HG02678 (cell line): ENCODE measurements around the gene RALGPS2.
"Not testable (repeated sequence)": the region's sequence is repeated elsewhere in the genome, so short reads cannot be mapped to it uniquely, and the experiment has no call there.

Experiments
- ATAC-seq: cut with Tn5 transposase; IDR thresholded peaks from one replicate; pipeline ENCODE4 v1.9.1; 2021; ENCODE audit warnings: mild to moderate bottlenecking, moderate library complexity; ENCODE audit not compliant: unreplicated experiment

The RALGPS2 gene

GRCh38 chr1:178940068-178940765 lies 215.2 kb downstream of the RALGPS2 start:
- ATAC-seq = no peak

GRCh38 chr1:178941261-178941689 lies 216.2 kb downstream of the RALGPS2 start:
- no peak for ATAC-seq

DNA sequence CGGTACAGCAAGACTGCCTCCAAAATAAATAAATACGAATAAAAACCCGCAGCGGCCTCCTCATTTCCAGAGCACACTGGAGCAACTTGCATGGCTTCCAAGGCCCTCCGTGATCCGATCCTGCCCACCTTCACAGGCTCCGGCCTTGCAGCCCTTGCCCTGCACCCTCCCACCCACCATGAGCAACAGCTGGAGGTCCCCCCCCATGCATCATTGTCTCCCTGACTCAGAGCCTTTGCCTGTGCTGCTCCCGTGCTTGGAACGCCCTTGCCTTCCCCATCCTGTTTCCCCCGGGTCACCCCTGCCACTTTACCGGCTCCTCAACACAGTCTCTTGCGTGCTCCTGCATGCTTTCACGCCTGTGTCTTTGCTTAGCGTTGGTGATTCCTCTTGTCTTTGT lies 216.8 kb downstream of the RALGPS2 start:
- ATAC-seq = no peak

- ATAC-seq = no peak
Observed at GRCh38 chr1:178942285-178943198, 217.5 kb downstream of the RALGPS2 start.

DNA sequence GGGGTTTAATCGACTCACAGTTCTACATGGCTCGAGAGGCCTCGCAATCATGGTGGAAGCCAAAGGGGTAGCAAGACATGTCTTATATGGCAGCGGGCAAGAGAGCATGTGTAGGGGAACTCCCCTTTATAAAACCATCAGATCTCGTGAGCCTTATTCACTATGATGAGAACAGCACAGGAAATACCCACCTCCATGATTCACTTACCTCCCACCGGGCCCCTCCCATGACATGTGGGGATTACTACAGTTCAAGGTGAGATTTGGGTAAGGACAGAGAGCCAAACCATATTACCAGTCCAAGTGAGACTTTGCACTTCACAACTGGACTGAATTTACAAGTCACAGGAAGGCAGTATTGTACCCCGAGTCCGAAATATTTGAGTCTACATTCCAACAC lies 219.7 kb downstream of the RALGPS2 start:
- no peak for ATAC-seq

GRCh38 chr1:178945763-178946266 lies 220.8 kb downstream of the RALGPS2 start:
- ATAC-seq = no peak

DNA sequence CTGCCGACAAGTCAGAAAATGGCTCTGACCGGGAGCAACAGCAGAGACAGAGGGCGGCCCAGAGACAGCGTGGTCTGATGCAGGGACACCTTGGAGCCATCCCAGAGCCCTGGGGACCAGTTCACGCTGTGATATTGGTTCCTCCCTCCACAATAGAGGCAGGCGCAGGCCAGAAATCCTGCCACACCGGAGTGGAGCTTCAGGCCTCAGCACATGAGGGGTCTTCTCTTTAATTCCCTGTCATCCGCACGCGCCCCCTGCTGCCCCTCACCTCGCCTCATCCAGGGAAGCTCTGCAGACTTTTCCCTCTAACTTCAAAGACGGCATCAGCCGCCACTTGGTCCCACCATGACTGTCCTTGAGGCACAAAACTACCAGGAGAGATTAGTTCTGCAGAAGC lies 221.4 kb downstream of the RALGPS2 start:
- ATAC-seq = no peak

GRCh38 chr1:178946855-178947676 lies 222.0 kb downstream of the RALGPS2 start:
- no peak for ATAC-seq

- ATAC-seq = no peak
Observed at GRCh38 chr1:178947677-178947981, 222.6 kb downstream of the RALGPS2 start.

DNA sequence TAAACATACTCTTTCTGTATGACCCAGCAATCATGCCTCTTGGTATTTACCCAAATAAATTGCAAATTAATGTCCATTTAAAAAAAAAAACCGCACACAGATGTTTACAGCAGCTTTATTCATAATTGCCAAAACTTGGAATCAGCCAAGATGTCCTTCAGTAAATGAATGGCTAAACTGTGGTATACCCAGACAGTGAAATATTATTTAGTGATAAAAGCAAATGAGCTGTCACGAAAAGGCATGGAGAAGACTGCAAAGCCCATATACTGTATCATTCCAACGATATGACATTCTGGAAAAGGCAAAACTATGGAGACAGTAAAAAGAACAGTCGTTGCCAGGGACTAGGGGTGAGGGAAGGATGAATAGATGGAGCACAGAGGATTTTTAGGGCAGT lies 223.6 kb downstream of the RALGPS2 start:
- no peak for ATAC-seq

GRCh38 chr1:178949866-178950265 lies 224.8 kb downstream of the RALGPS2 start:
- not testable (repeated sequence) for ATAC-seq

DNA sequence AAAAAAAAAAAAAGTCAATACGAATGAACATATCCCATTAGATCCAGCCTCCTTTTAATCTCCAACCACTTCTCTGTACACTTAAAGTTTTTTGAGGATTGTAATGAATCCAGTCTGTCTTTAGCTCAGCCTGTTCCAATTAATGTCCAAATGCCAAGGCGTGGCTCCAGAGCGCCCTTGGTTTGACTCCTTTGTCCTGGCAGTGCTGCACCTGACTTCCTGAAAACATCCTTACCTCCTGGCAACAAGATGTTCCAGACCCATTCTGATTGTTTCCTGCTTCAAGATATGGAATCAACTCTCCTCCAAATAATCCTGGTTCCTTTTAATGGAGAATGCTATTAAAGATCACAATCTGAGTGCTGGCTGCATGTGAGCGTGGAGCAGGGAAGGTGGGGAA lies 226.6 kb downstream of the RALGPS2 start:
- no peak for ATAC-seq

DNA sequence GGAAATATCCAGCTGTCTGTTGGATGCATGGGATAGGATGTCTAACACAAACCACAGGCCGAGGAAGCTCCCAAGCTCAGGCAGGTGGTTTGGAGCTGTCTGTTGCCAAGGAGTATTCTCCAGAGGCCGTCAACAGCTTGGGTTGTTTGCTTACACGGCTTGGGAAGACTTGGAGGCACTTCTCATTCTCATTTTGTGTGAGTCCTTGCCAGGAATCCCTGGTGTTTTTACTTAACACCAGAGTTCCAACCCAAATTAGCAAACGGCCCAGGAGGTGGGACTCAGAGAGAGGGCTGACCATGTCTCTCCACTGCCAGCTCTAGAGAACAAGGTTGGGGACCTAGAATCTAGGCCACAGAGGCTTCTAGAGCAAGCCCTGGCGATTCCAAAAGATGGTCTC lies 228.0 kb downstream of the RALGPS2 start:
- ATAC-seq = no peak

DNA sequence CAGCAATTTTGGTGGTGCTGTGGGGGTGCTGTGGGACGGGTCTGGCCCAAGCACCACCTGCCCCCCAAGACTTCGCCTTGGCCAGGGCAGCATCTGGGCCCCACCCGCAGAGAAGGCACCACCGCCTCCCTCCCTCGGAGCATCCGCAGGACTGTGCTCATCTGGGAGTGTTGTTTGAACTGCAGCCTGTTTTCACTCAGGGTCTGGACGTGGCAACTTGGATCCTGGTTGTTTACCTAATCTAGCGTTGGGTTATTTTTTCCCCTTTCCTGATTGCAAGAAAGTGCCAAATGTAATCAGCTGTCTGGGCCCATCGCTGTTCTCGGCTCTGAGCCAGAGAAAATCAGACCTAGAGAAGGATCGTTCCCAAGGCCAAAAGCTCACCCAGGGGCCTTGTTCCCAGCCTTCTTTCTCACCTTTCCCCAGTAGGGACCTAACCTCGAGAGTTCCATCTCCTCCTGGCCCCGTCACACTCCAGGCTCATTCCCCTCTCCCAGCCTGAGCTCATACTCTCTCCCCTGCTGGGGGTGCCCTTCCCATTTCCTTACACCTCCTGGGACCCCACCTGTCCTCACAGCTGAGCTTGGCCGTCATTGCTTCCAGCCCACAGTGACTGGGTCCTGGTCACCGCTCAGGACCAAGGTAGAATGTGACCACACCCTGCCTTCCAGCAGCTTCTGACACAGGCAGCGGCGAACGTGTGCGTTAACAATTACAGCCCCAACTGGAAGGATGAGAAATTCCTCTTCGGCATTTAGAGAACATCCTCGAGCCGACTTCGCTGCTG lies 228.7 kb downstream of the RALGPS2 start:
- no peak for ATAC-seq

GRCh38 chr1:178954325-178954690 lies 229.3 kb downstream of the RALGPS2 start:
- no peak for ATAC-seq

- no peak for ATAC-seq
Observed at GRCh38 chr1:178954937-178955336, 229.9 kb downstream of the RALGPS2 start.

DNA sequence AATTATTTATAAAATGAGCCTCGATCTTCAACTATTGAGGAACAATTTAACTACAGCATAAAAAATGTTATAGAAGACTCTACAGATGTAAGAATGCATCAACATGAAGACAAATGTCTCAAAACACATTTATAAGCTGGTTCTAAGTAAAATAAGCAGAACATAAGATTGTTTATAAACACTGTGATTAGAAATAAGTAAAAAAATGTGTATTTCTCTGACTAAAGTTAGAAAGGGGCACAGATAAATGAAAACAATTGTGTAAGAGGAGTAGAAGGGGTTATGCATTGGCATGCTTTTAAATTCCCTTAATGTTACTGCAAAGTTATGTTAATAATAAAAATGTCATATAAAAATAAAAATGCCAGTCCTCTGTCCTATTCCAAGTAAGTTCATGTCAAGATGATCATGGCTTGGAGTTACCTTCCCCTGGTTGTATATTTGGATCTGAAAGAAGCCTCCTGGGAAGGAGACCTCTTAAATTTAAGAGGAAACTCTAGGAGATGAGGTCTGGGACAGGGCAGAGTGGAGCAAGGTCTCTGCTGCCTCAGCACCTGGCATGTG lies 230.4 kb downstream of the RALGPS2 start:
- no peak for ATAC-seq

GRCh38 chr1:178958491-178958890 lies 233.4 kb downstream of the RALGPS2 start:
- ATAC-seq = no peak

DNA sequence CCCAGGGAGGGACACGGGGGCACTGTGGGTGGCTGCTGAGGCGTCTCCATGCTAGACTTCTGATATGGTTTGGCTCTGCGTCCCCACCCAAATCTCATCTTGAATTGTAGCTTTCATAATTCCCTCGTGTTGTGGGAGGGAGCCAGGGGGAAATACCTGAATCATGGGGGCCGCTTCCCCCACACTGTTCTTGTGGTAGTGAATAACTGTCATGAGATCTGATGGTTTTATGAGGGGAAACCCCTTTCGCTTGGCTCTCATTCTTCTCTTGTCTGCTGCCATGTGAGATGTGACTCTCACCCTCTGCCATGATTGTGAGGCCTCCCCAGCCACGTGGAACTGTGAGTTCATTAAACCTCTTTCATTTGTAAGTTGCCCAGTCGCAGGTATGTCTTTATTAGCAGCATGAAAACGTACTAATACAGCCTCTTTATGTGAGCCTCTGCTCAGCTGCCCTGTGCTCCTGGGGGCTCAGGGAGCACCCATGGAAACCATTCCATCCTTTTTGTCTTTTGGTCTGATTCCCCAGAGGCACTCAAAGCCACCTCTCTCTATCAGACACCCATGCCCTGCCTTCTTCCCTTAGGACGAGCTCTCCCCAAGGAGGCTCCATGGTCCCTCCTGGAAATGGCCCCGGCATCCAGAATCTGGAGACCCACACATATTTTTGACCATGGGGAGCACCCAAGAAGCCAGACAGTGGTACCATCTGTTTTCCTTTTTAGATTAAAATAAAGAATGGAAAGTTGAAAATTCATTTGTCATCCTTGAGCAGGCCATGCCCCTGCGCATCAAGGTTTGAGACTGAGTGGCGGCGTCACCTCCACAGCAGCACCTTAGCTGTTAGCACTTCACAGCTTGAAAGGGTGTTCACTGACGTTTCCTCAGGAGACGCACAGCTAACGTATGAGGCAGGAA lies 234.8 kb downstream of the RALGPS2 start:
- no peak for ATAC-seq
